Subcutaneous adipose tissue (tissue), 4 donors: Measurements from ENCODE around the gene C1orf210. TPM values are rescaled to one million over a fixed set of nuclear protein-coding genes. Genes with fewer than 3 reads are reported as not detected.

Source experiments
- CTCF ChIP-seq: fragments of 450-650 bp; IDR thresholded peaks from one replicate; pipeline ENCODE4 v1.5.1; 2016; ENCODE audit warnings: low read depth, mild to moderate bottlenecking, control low read depth, antibody characterized with exemption, moderate library complexity
- total RNA-seq, 4 donors: library from RNA; depleted of rRNA; stranded (reverse); fragments of >200 nt; gene quantifications; one replicate each; pipeline ENCODE4 v1.1.0, GENCODE V29; 2016

The C1orf210 gene
- total RNA-seq, 4 donors from 2014 or later, result 0.34 to 2.6 TPM; not detected in 2

- no peak for TF ChIP-seq CTCF
Measured at GRCh38 chr1:43271186-43272118, 13.9 kb downstream of the C1orf210 start.

- no peak for TF ChIP-seq CTCF
Measured at GRCh38 chr1:43270421-43271095, 14.8 kb downstream of the C1orf210 start.

GRCh38 chr1:43269627-43270375, 15.6 kb downstream of the C1orf210 start, which contains the start of gene TMEM125:
Gene TMEM125, plus strand, starts transcription at chr1:43269983. Its CDS starts 2,740 bp downstream, at chr1:43272723.
- no peak for TF ChIP-seq CTCF

GRCh38 chr1:43267818-43268425, 17.5 kb downstream of the C1orf210 start:
- no peak for TF ChIP-seq CTCF

GRCh38 chr1:43267291-43267805, 18.0 kb downstream of the C1orf210 start:
- TF ChIP-seq CTCF, result no peak

GRCh38 chr1:43266881-43267280, 18.5 kb downstream of the C1orf210 start:
- TF ChIP-seq CTCF, result no peak
